GM18499 (cell line): Measurements from ENCODE around the gene HDGF.
"Not testable (repeated sequence)": the region's sequence is repeated elsewhere in the genome, so short reads cannot be mapped to it uniquely, and the experiment has no call there.

Source experiments
- ATAC-seq: cut with Tn5 transposase; IDR thresholded peaks from one replicate; pipeline ENCODE4 v1.9.1; 2021; ENCODE audit warnings: moderate number of reproducible peaks; ENCODE audit not compliant: insufficient read depth, unreplicated experiment

Gene HDGF

GRCh38 chr1:156767879-156768604 lies 16.6 kb upstream of the HDGF start:
- no peak for ATAC-seq

GRCh38 chr1:156767101-156767878 lies 15.8 kb upstream of the HDGF start, which contains the start of gene PRCC:
Gene PRCC (plus strand): TSS chr1:156767535. CDS start chr1:156767772, 237 bp downstream.
- ATAC-seq = peak; percentile 73

- no peak for ATAC-seq
These were observed 15.0 kb upstream of the HDGF start for GRCh38 chr1:156766298-156767100.

- no peak for ATAC-seq
These were observed 14.2 kb upstream of the HDGF start for GRCh38 chr1:156765666-156766065.

GRCh38 chr1:156765136-156765535 lies 13.7 kb upstream of the HDGF start:
- not testable (repeated sequence) for ATAC-seq

- ATAC-seq = no peak
These were observed 9.3 kb upstream of the HDGF start for GRCh38 chr1:156760796-156761104.

- no peak for ATAC-seq
These were observed 8.8 kb upstream of the HDGF start for GRCh38 chr1:156760092-156760795.

- ATAC-seq = not testable (repeated sequence)
These were observed 6.2 kb upstream of the HDGF start for GRCh38 chr1:156757572-156758253.

- no peak for ATAC-seq
These were observed 4.9 kb upstream of the HDGF start for GRCh38 chr1:156756355-156756754.

GRCh38 chr1:156755527-156755950 lies 4.1 kb upstream of the HDGF start:
- ATAC-seq = no peak

- no peak for ATAC-seq
These were observed 2.7 kb upstream of the HDGF start for GRCh38 chr1:156754219-156754618.

GRCh38 chr1:156752843-156753482 lies 1.5 kb upstream of the HDGF start:
- ATAC-seq = no peak

- no peak for ATAC-seq
These were observed 444 bp upstream of the HDGF start for GRCh38 chr1:156751757-156752481.

GRCh38 chr1:156750711-156751450 lies 594 bp downstream of the HDGF start:
- no peak for ATAC-seq

GRCh38 chr1:156750191-156750672 lies 1.2 kb downstream of the HDGF start:
- ATAC-seq = no peak

- ATAC-seq = no peak
These were observed 1.9 kb downstream of the HDGF start for GRCh38 chr1:156749419-156750118.
